ENCODE measurements around the gene TRAPPC2L.

TRAPPC2L gene

GRCh38 chr16:88896238-88897070, 39.5 kb downstream of the TRAPPC2L start:
- no peak for DNase-seq (ENCODE audit: extremely low spot score)
- ChIA-PET POLR2A (no interaction called here), CTCF (no interaction called here)
- TF ChIP-seq NFRKB (IDR thresholded peaks at IDR 0.05) (no peak), FOXK2 (IDR thresholded peaks at IDR 0.05) (no peak), CTBP1 (IDR thresholded peaks at IDR 0.05; ENCODE audit: borderline replicate concordance) (no peak), SUZ12 (IDR thresholded peaks at IDR 0.05) (no peak), FOXM1 (IDR thresholded peaks at IDR 0.05; ENCODE audit: borderline replicate concordance) (no peak), FOXA1 (IDR thresholded peaks at IDR 0.05) (no peak), LEF1 (IDR thresholded peaks at IDR 0.05; ENCODE audit: borderline replicate concordance) (no peak), L3MBTL2 (conservative IDR thresholded peaks at IDR 0.05) (no peak), HDGF (IDR thresholded peaks at IDR 0.05; ENCODE audit: borderline replicate concordance) (no peak), SP1 (IDR thresholded peaks at IDR 0.05) (no peak), BHLHE40 (IDR thresholded peaks at IDR 0.05; ENCODE audit: borderline replicate concordance) (no peak)
- TF ChIP-seq, protein P1, sequence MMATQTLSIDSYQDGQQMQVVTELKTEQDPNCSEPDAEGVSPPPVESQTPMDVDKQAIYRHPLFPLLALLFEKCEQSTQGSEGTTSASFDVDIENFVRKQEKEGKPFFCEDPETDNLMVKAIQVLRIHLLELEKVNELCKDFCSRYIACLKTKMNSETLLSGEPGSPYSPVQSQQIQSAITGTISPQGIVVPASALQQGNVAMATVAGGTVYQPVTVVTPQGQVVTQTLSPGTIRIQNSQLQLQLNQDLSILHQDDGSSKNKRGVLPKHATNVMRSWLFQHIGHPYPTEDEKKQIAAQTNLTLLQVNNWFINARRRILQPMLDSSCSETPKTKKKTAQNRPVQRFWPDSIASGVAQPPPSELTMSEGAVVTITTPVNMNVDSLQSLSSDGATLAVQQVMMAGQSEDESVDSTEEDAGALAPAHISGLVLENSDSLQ (IDR thresholded peaks at IDR 0.05): no peak

DNA sequence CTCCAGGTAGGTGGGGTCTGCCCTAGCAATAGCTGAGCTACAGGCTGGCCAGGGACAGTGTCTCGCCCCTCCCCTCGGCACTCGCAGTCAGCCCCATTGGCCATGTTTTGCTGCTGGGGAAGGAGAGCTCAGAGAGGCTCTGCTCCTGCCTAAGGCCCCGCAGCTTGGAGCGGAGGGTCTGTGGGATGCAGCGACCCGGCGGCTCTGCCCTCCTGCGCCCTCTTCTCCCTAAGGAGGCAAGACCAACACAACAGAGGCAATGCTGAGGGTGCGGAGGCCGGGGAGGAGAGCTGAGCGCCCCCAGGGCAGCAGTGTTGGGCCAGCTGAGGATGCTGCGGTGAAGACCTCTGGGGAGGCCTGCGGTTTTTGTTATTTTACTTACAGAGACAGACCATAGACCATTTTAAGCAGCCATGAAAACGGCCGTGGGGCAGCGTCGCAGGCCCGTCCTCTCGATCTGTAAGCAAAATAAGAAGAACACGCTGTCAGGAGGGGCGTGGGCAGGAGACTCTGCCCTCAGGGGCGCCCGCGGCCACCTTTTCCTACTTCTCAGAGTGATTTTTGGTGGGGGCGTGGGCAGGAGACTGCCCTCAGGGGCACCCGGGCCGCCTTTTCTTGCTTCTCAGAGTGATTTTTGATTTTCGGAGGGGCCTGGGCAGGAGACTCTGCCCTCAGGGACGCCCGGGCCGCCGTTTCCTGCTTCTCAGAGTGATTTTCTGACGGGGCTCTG, 40.9 kb downstream of the TRAPPC2L start:
- DNase-seq (ENCODE audit: extremely low spot score): no peak
- CTCF ChIA-PET: no interaction called here
- TF ChIP-seq CTBP1 (IDR thresholded peaks at IDR 0.05; ENCODE audit: borderline replicate concordance) (no peak), BHLHE40 (IDR thresholded peaks at IDR 0.05; ENCODE audit: borderline replicate concordance) (no peak), SP1 (IDR thresholded peaks at IDR 0.05) (no peak), NFRKB (IDR thresholded peaks at IDR 0.05) (no peak), L3MBTL2 (conservative IDR thresholded peaks at IDR 0.05) (no peak), SUZ12 (IDR thresholded peaks at IDR 0.05) (no peak), ZNF384 (IDR thresholded peaks at IDR 0.05) (no peak)
- POLR2A ChIA-PET: no interaction called here

DNA sequence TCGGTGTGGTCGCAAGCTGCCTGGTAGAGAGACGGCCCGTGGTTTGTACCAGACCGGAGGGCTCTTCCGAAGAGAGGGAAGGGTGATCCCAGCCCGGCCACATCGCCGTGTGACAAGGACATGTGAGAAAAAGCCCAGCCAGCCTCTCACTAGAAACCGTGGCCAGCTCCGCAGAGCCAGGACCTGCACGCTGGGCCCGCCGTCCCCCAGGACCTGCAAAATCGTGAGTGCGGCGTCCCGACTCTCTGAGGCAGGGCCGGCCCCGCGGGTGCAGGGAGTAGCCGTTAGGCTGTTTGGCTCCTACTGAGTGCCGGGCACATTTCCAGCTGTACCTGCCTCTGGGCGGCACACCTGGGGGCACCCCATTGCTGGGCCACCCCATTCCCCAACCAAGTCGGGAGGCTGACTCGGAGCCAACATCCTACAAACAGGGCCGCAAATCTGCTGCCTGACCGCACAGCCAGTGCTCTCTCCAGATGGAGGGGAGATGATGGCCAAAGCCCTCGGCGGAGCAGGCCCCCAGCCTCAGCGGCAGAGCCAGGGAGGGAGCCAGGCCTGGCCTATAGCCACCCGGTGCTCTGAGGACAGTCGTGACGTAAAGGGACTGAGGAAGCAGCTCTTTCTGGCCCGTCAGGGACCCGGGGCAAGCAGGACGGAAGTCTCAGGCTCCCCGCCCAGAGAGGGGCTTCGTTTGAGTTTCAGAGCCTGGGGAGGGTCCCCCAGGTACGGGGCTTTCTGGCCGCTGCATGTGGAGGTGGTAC, 43.2 kb downstream of the TRAPPC2L start:
- ChIA-PET POLR2A (no interaction called here), CTCF (no interaction called here)
- TF ChIP-seq FOXK2 (IDR thresholded peaks at IDR 0.05) (no peak), FOXM1 (IDR thresholded peaks at IDR 0.05; ENCODE audit: borderline replicate concordance) (no peak), NFRKB (IDR thresholded peaks at IDR 0.05) (no peak), CTBP1 (IDR thresholded peaks at IDR 0.05; ENCODE audit: borderline replicate concordance) (no peak), ELF4 (IDR thresholded peaks at IDR 0.05) (no peak), SUZ12 (IDR thresholded peaks at IDR 0.05) (no peak)
- TF ChIP-seq, protein P1 (IDR thresholded peaks at IDR 0.05): no peak
- DNase-seq (ENCODE audit: extremely low spot score): no peak

DNA sequence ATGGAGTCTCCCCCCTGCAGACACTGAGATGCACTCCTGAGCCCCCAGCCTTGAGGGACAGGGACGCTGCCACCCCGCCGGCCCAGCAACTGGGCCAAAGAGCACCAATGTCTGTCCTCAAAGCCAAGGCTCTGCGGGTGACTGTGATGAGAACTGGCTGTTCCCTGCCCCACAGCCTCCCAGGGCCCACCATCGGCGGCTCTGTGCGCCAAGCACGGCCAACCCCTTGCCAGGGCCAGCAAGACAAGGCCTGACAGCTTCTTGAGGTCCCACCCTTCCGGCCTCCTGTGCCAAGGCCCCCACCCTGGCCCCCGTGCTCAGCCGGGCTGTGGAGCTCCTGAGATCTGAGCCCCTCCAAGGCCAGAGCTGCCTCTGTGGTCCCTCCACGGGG, 43.7 kb downstream of the TRAPPC2L start:
- CTCF ChIA-PET: no interaction called here
- no peak for DNase-seq (ENCODE audit: extremely low spot score)
- TF ChIP-seq SP1 (IDR thresholded peaks at IDR 0.05) (no peak), FOXM1 (IDR thresholded peaks at IDR 0.05; ENCODE audit: borderline replicate concordance) (no peak), CTBP1 (IDR thresholded peaks at IDR 0.05; ENCODE audit: borderline replicate concordance) (no peak)
- TF ChIP-seq, protein P1 (IDR thresholded peaks at IDR 0.05): no peak
- POLR2A ChIA-PET: no interaction called here

DNA sequence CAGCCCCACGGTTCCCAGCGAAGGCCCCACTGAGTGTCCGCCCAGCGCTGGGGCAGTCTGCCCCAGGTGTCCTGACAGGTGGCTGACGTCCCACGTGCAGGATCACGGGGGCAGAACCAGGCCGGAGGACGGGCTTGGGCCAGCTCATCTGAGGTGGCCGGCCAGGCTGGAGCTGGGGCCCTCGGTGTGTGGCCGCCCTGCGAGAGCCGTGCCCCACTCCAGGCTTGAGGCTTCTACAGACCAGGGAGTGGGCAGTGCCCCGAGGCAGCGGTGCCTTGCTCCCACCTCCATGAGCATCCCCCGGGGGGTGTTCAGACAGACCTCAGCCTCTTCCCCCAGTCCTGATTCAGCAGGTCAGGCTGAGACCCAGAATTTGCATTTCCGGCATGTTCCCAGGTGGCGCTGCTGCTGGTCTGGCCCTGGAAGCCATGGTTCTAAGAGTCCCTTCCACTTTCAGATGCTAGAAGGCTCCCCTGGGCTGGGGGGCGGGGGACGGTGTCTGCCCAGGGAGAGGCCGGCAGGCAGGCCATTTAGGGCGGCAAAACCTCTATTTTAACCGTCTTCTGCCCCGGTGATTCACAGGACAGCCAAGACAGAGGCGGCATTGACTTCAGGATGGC, 44.9 kb downstream of the TRAPPC2L start:
- no peak for TF ChIP-seq LEF1 (IDR thresholded peaks at IDR 0.05; ENCODE audit: borderline replicate concordance)
- no peak for TF ChIP-seq SP1 (IDR thresholded peaks at IDR 0.05)
- no peak for TF ChIP-seq FOXA1 (IDR thresholded peaks at IDR 0.05)
- no peak for TF ChIP-seq TARDBP (IDR thresholded peaks at IDR 0.05)
- TF ChIP-seq SUZ12 (IDR thresholded peaks at IDR 0.05): no peak
- TF ChIP-seq BHLHE40 (IDR thresholded peaks at IDR 0.05; ENCODE audit: borderline replicate concordance): no peak
- no peak for TF ChIP-seq FOXM1 (IDR thresholded peaks at IDR 0.05; ENCODE audit: borderline replicate concordance)
- no peak for TF ChIP-seq FOXK2 (IDR thresholded peaks at IDR 0.05)
- POLR2A ChIA-PET: no interaction called here
- CTCF ChIA-PET: no interaction called here
- no peak for DNase-seq (ENCODE audit: extremely low spot score)

GRCh38 chr16:88902744-88903143, 45.8 kb downstream of the TRAPPC2L start:
- DNase-seq (ENCODE audit: extremely low spot score): no peak
- no peak for TF ChIP-seq SP1 (IDR thresholded peaks at IDR 0.05)
- TF ChIP-seq ARNT (IDR thresholded peaks at IDR 0.05): no peak
- TF ChIP-seq FOXK2 (IDR thresholded peaks at IDR 0.05): no peak
- TF ChIP-seq FOXA1 (IDR thresholded peaks at IDR 0.05): no peak
- no peak for TF ChIP-seq BHLHE40 (IDR thresholded peaks at IDR 0.05; ENCODE audit: borderline replicate concordance)
- TF ChIP-seq CTBP1 (IDR thresholded peaks at IDR 0.05; ENCODE audit: borderline replicate concordance): no peak
- no peak for TF ChIP-seq L3MBTL2 (conservative IDR thresholded peaks at IDR 0.05)
- TF ChIP-seq NFRKB (IDR thresholded peaks at IDR 0.05): no peak
- no peak for TF ChIP-seq HDGF (IDR thresholded peaks at IDR 0.05; ENCODE audit: borderline replicate concordance)
- no peak for TF ChIP-seq ZNF384 (IDR thresholded peaks at IDR 0.05)
- TF ChIP-seq, protein P1 (IDR thresholded peaks at IDR 0.05): no peak
- POLR2A ChIA-PET: no interaction called here
- CTCF ChIA-PET: no interaction called here

Measured in HEK293T (cell line).